AML-193 (cell line): ENCODE results near the gene TSPAN31.

ENCODE experiments used
- DNase-seq, 2 experiments: peaks; one replicate each; lab custom pipeline; 2025; lab: John Stamatoyannopoulos, UW

The TSPAN31 gene

GRCh38 chr12:57722716-57723629, 21.9 kb upstream of the TSPAN31 start:
- no peak for DNase-seq

- DNase-seq, result no peak
Observed at GRCh38 chr12:57723630-57723962, 21.2 kb upstream of the TSPAN31 start.

GRCh38 chr12:57724003-57724935, 20.6 kb upstream of the TSPAN31 start:
- DNase-seq, result no peak

- DNase-seq, result no peak
Observed at GRCh38 chr12:57724936-57725740, 19.7 kb upstream of the TSPAN31 start.

DNA sequence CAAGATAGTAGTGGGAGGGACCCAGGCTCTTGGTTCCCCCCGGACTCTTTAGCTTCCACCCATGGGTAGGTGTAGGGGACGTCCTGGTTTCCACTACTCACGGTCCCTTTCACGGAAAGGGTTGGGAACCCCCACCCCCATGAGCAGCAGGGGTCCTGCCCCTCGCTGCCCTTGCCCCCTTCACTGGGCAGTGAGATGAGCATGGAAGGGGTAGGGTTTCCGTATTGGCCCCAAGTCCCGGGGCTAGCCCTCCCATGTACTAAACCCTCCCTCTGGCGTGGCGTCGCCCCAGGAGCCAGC, 19.0 kb upstream of the TSPAN31 start:
- no peak for DNase-seq

DNA sequence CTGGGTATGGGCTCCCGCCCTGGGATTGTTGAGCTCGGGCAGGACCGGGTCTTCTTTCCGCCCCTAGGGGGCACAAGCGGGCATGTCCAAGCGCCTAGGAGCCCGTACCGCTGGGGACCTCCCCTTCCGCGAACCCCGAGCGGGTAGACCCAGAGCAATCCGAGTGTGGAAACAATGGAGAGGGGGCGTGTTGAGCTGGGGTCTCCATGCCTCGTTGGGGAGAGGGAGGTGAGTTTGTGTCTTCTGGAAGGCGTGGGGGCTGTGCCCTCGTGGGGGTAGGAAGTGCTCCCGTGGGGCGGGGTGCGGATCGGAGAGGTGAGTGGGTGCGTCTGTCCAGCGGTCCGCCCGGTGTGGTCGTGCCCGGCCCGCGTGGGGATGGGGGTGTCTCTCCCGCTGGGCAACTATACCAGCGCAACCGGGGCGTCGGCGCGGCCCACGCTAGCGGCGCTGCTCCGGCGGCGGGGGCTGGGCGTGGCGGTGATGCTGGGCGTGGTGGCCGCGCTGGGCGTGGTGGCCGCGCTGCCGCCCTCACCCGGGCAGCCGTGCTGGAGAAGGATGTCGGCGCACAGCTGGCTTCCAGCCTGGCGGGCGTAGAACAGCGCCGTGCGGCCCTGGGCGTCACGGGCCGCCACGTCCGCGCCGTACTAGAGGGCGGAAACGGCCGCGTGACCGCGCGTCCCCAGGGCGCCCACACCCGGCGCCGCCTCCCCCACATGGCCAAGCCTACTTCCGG, 18.5 kb upstream of the TSPAN31 start:
- DNase-seq, result no peak

DNA sequence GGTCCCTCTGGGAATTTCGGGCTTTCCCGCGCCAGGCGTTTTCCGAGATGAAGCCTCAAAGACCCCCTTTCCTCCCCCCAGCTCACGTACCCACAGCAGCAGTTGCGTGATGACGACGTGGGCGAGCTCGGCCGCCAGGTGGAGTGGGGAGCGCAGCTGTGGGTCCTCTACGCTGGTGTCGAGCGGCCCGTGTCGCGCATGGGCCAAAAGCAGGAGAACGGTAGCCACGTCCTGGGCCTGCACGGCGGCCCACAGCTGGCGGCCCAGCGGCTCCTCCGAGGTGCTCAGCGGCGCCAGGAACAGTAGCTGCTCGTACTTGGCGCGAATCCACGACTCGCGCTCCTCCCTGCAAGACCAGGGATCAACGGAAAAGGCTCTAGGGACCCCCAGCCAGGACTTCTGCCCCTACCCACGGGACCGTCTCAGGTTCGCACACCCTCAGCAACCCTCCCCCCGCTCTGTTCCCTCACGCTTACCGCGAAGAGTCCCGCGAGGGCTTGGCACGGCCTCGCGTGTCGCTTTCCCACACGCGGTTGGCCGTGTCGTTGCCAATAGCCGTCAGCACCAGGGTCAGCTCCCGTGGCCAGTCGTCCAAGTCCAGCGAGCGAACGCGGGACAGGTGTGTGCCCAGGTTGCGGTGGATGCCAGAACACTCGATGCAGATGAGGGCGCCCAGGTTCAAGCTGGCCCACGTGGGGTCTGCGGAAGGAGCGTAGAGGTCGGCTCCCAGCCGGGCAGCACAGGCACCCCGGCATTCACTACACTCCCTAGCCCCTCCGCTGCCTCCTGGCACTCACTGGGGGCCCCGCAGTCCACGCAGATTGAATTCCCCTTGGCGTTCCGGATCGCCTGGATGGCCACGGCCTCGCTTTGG, 17.7 kb upstream of the TSPAN31 start:
- DNase-seq, result no peak

DNA sequence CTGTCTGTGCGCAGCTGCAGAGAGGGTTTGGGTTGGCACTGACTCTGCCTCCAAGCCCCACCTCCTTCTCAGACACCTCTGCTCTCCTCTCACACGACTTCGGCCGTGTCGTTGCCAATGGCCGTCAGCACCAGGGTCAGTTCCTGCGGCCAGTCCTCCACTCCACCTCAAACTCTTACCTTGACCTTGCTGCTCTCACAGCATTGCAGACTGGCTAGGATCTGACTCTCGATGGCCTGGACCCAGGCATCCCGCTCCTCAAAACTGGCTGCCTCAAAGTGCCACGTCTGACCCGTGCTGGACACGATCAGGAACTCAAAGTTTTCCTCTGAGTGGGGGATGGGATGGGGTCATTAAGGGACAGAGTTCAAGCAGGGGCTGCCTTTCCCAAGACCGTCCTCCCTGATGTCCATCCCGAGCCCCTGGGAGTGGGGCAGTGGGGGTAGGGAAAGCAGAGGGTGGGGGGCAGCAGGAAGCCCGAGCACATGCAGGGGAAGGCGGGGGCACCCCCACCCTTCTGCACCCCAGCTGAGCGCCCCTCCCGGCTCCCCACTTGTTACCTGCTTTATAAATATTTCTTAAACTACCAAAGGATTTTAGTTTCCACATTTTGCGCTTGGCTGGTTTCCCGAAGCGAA, 17.0 kb upstream of the TSPAN31 start:
- DNase-seq, result no peak

- no peak for DNase-seq
Observed at GRCh38 chr12:57729321-57729844, 15.5 kb upstream of the TSPAN31 start.

- DNase-seq, result no peak
Observed at GRCh38 chr12:57730336-57731067, 14.3 kb upstream of the TSPAN31 start.

GRCh38 chr12:57731411-57732080, 13.3 kb upstream of the TSPAN31 start:
- no peak for DNase-seq

DNA sequence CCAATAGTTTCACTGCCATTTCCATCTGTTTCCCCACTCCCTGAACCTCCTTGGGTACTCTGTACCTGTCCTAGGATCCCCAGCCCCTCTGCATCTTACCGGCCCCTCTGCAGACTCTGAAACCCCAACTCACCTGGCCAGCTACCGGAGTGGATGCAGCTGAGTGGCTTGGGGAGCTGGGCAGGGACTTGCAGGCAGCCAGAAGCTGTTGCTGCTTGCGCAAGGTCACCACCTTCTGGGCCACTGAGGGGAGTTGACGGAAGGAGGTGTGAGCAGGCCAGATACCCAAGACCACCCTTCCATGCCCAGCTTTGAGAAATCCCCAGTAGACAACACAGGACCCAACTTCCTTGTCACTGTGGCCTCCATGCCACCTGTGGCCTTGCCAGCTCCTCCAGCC, 12.6 kb upstream of the TSPAN31 start:
- no peak for DNase-seq

DNA sequence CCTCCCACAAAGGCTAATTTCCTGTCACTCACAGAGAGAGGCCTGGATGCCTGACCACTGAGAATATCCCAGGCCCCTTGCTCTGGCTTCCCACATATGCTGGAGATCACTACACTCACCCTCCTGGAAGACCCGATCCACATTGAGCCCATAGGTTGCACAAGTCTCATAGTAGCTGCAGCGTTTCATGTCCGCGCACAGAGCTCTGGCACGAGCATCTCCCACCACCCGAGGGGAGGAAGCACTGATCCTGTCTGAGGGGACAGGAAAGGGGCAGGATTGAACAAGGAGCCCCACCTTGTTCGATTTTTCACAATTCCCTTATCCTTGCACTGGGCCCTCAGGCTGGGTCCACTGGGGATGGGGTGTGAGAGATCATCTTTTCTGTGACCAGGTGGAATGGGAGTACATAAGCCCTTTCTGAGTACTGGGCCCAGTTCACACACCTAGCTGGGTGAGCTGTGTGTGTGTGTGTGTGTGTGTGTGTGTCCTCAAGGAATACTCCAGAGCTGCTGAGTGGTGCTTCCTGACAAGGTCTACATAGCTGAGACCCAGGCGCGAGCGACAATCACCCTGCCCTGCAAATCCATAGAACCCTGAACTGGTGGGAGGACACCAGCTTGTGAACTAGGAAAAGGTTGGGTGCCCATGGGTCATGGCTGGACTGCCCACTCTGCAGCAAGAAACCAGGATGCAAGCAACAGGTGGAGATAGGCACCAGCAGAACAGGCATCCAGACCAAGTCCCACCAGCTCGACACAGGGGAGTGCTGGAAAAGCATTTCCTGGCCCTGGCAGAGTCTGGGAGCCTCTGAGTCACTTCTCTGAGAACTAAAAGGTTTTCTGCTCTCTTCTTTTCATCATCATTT, 11.9 kb upstream of the TSPAN31 start:
- no peak for DNase-seq

GRCh38 chr12:57733928-57734327, 10.9 kb upstream of the TSPAN31 start:
- no peak for DNase-seq

DNA sequence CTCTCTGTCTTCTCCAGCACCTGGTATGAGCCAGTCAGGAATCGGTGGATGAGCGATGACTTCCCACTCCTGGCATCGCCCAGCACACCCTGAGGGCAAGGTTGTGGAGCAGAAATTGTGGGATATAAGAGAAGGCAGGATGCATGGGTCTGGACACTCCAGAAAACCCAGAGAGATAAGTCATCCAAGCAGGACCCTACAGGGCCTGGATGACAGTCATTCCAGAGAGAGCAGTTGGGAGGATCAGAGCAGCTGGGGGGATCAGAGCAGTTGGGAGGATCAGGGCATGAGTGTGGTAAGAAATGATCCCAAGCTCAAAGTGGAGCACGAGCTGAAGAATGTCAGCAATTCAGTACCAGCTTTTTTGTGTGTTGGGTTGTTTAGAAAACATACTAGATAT, 10.2 kb upstream of the TSPAN31 start:
- no peak for DNase-seq

GRCh38 chr12:57735198-57735855, 9.5 kb upstream of the TSPAN31 start:
- no peak for DNase-seq
